Esophagus (tissue), 2 donors: Measurements from ENCODE around the gene OPN1MW2. TPM values are rescaled to one million over a fixed set of nuclear protein-coding genes. Genes with fewer than 3 reads are reported as not detected.
"Not testable (repeated sequence)": the region's sequence is repeated elsewhere in the genome, so short reads cannot be mapped to it uniquely, and the experiment has no call there.

Experiments
- H3K27ac ChIP-seq, 2 donors: one replicate each; pipeline ENCODE4 v1.5.1; 2013; ENCODE audit warnings: low read depth in 2 of 2, mild to moderate bottlenecking in 2 of 2, inconsistent platforms in 1 of 2, low read length in 1 of 2, moderate library complexity in 1 of 2
- H3K27me3 ChIP-seq, 2 donors: one replicate each; pipeline ENCODE4 v1.6.1; 2013; ENCODE audit warnings: low read length in 2 of 2, control low read depth in 1 of 2, mild to moderate bottlenecking in 1 of 2; ENCODE audit not compliant: insufficient read depth in 2 of 2, control insufficient read depth in 1 of 2
- H3K36me3 ChIP-seq, 2 donors: one replicate each; pipeline ENCODE4 v1.6.1; 2013; ENCODE audit warnings: low read length in 1 of 2; ENCODE audit not compliant: control insufficient read depth in 2 of 2, insufficient read depth in 2 of 2
- H3K4me1 ChIP-seq, 2 donors: one replicate each; pipeline ENCODE4 v1.6.1; 2013; ENCODE audit warnings: low read length in 1 of 2; ENCODE audit not compliant: control insufficient read depth in 2 of 2, insufficient read depth in 2 of 2
- H3K4me3 ChIP-seq, 2 donors: one replicate each; pipeline ENCODE4 v1.5.1; 2013; ENCODE audit warnings: low read length in 2 of 2, mild to moderate bottlenecking in 2 of 2, low read depth in 1 of 2, moderate library complexity in 1 of 2
- H3K9me3 ChIP-seq, 2 donors: one replicate each; pipeline ENCODE4 v1.6.1; 2013; ENCODE audit warnings: mild to moderate bottlenecking in 2 of 2, low read depth in 1 of 2, low read length in 1 of 2, moderate library complexity in 1 of 2; ENCODE audit not compliant: control insufficient read depth in 2 of 2, insufficient read depth in 1 of 2
- WGBS, 2 donors: extraction: QIAGEN DNeasy Blood & Tissue Kit; methylation state at CpG; one replicate each; pipeline ENCODE4 v1.1.7; 2013; 5-methylcytosine and 5-hydroxymethylcytosine counted together
- polyA plus RNA-seq, 2 donors: library from polyadenylated mRNA; stranded (reverse); fragments of 200-250 nt; gene quantifications; one replicate each; pipeline ENCODE4 v1.2.3, GENCODE V29; 2013
- donor health status: healthy with polysubstance abuse.
- donor health status: Bipolar disorder and iron deficiency.

The OPN1MW2 gene
- polyA plus RNA-seq, 2 donors = not detected

GRCh38 chrX:154211499-154211898 lies 8.1 kb upstream of the OPN1MW2 start:
- WGBS, 2 donors = no CpG with 5 or more reads among the region's 10 CpGs
- H3K4me3 ChIP-seq, H3K4me1 ChIP-seq, H3K27ac ChIP-seq, H3K9me3 ChIP-seq, H3K36me3 ChIP-seq, H3K27me3 ChIP-seq: not testable (repeated sequence)

GRCh38 chrX:154225292-154225691 lies 5.7 kb downstream of the OPN1MW2 start:
- H3K4me3 ChIP-seq, H3K27me3 ChIP-seq, H3K36me3 ChIP-seq, H3K4me1 ChIP-seq, H3K9me3 ChIP-seq, H3K27ac ChIP-seq: not testable (repeated sequence)
- no CpG with 5 or more reads among the region's 6 CpGs for WGBS, 2 donors

- not testable (repeated sequence) for H3K36me3 ChIP-seq, H3K4me1 ChIP-seq, H3K9me3 ChIP-seq, H3K4me3 ChIP-seq, H3K27me3 ChIP-seq, H3K27ac ChIP-seq
- WGBS, 2 donors = no CpG with 5 or more reads among the region's 9 CpGs
Measured at GRCh38 chrX:154226706-154227105, 7.2 kb downstream of the OPN1MW2 start.

GRCh38 chrX:154231443-154231842 lies 11.9 kb downstream of the OPN1MW2 start:
- H3K27ac ChIP-seq, H3K9me3 ChIP-seq, H3K4me1 ChIP-seq, H3K27me3 ChIP-seq, H3K4me3 ChIP-seq, H3K36me3 ChIP-seq: not testable (repeated sequence)
- no CpG with 5 or more reads among the region's 3 CpGs for WGBS, 2 donors

- no CpG with 5 or more reads among the region's 16 CpGs for WGBS, 2 donors
- H3K4me1 ChIP-seq, H3K9me3 ChIP-seq, H3K27me3 ChIP-seq, H3K4me3 ChIP-seq, H3K27ac ChIP-seq, H3K36me3 ChIP-seq: not testable (repeated sequence)
Measured at GRCh38 chrX:154233620-154234019, 14.1 kb downstream of the OPN1MW2 start.

GRCh38 chrX:154238939-154239559 lies 19.5 kb downstream of the OPN1MW2 start:
- 75% methylated on average over 8 of the region's 11 CpGs; no CpG with 5 or more reads in 1 of the 2 donors for WGBS, 2 donors
- not testable (repeated sequence) for H3K4me1 ChIP-seq, H3K9me3 ChIP-seq, H3K27me3 ChIP-seq, H3K4me3 ChIP-seq, H3K36me3 ChIP-seq, H3K27ac ChIP-seq

- not testable (repeated sequence) for H3K36me3 ChIP-seq, H3K9me3 ChIP-seq, H3K27me3 ChIP-seq, H3K27ac ChIP-seq, H3K4me1 ChIP-seq, H3K4me3 ChIP-seq
- WGBS, 2 donors = 74% methylated on average over 6 of the region's 8 CpGs; no CpG with 5 or more reads in 1 of the 2 donors
Measured at GRCh38 chrX:154239982-154240503, 20.5 kb downstream of the OPN1MW2 start.

- WGBS, 2 donors = no CpG with 5 or more reads among the region's 17 CpGs
- H3K9me3 ChIP-seq, H3K4me1 ChIP-seq, H3K36me3 ChIP-seq, H3K27ac ChIP-seq, H3K27me3 ChIP-seq, H3K4me3 ChIP-seq: not testable (repeated sequence)
Measured at GRCh38 chrX:154247377-154248045, 28.0 kb downstream of the OPN1MW2 start.

- not testable (repeated sequence) for H3K4me3 ChIP-seq, H3K4me1 ChIP-seq, H3K36me3 ChIP-seq, H3K27ac ChIP-seq, H3K27me3 ChIP-seq, H3K9me3 ChIP-seq
- WGBS, 2 donors = no CpG with 5 or more reads among the region's 10 CpGs
Measured at GRCh38 chrX:154248076-154248475, 28.5 kb downstream of the OPN1MW2 start.

- not testable (repeated sequence) for H3K4me1 ChIP-seq, H3K27ac ChIP-seq, H3K36me3 ChIP-seq, H3K27me3 ChIP-seq, H3K4me3 ChIP-seq, H3K9me3 ChIP-seq
- no CpG with 5 or more reads among the region's 17 CpGs for WGBS, 2 donors
Measured at GRCh38 chrX:154257282-154257681, 37.7 kb downstream of the OPN1MW2 start, which contains the start of gene OPN1MW3. Gene OPN1MW3, plus strand, starts transcription at chrX:154257582. Its CDS starts 38 bp downstream, at chrX:154257620.
